ENCODE results near the gene KBTBD4.

DNA sequence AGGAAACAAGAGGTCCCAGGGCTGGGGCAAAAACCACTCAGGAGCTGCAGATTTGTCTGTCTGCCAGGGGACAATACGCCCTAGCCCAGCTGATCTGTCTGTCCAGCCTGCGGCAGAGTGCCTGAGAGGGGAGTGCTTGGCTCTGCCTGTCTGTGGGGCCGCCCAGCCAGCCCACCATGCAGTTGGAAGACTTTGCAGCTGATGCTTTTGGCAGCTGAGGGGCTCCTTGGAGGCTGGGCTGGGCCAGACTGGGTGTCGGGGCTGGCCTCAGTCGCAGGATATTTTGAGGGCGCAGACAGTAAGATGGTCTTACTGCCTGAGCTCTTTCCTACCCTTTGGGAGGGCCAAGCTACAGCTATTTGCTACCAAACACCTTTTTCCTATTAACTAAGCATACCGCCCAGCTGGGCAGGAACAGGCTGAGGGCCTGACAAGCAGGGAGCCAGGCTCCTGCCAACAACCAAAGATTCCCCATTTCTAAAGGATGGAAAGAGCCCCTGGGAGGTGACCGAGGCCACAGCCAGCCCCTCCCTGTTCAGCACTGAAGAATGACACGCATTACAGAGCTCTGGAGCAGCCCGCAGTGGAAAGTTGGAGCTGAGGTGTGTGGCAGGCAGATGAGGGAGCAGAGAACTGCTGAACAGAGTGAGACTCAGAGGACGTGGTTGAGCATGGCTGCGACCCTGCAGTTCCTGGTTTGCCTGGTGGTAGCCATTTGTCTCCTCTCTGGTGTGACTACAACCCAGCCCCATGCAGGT, 7.5 kb upstream of the KBTBD4 start, which contains the start of gene FAM180B:
- TF ChIP-seq CTCF (IDR thresholded peaks at IDR 0.05; ENCODE audit: low read depth, low read length) (no peak), POLR2A (IDR thresholded peaks at IDR 0.05; ENCODE audit: extremely low read depth, insufficient read length) (no peak)
- TF ChIP-seq, protein P1, sequence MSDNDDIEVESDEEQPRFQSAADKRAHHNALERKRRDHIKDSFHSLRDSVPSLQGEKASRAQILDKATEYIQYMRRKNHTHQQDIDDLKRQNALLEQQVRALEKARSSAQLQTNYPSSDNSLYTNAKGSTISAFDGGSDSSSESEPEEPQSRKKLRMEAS (IDR thresholded peaks at IDR 0.05; ENCODE audit: low read depth, low read length) = no peak
